Fibroblast of lung (primary cell): Measurements from ENCODE around the gene CEMIP. TPM values are rescaled to one million over a fixed set of nuclear protein-coding genes. Genes with fewer than 3 reads are reported as not detected.

ENCODE experiments used
- DNase-seq, 2 donors: peaks; one replicate each; pipeline versions ENCODE4 v3.0.0 to v3.0.0-alpha.2; 2010; ENCODE audit warnings: low read depth in 2 of 2
- H2AFZ ChIP-seq: 2 replicates; pipeline ENCODE4 v1.5.1; 2012; ENCODE audit warnings: low read length, control low read depth, inconsistent platforms
- H3K27ac ChIP-seq: 2 replicates; pipeline ENCODE4 v1.5.1; 2011; ENCODE audit warnings: low read length, control low read depth; ENCODE audit not compliant: insufficient read depth
- H3K27me3 ChIP-seq: 2 replicates; pipeline ENCODE4 v1.5.1; 2011; ENCODE audit warnings: mild to moderate bottlenecking, low read length; ENCODE audit not compliant: control insufficient read depth, insufficient read depth
- H3K36me3 ChIP-seq: 2 replicates; pipeline ENCODE4 v1.5.1; 2011; ENCODE audit warnings: low read length; ENCODE audit not compliant: control insufficient read depth, insufficient read depth
- H3K4me1 ChIP-seq: 2 replicates; pipeline ENCODE4 v1.5.1; 2011; ENCODE audit warnings: low read length; ENCODE audit not compliant: control insufficient read depth, insufficient read depth; ENCODE audit errors: extremely low read depth
- H3K4me2 ChIP-seq: 2 replicates; pipeline ENCODE4 v1.5.1; 2011; ENCODE audit warnings: low read length, control low read depth; ENCODE audit not compliant: insufficient read depth; ENCODE audit errors: extremely low read depth
- H3K4me3 ChIP-seq, 4 experiments: fragments of 200-600 bp in 1 of 4; sonication (generic) in 1 of 4; replicated peaks in 1 of 4; 2 replicates each; pipeline ENCODE4 v1.5.1; 2011 to 2016; ENCODE audit warnings: low read length in 4 of 4, low read depth in 3 of 4, mild to moderate bottlenecking in 3 of 4, control low read depth in 2 of 4, inconsistent platforms in 1 of 4, mixed read lengths in 1 of 4; ENCODE audit not compliant: insufficient read depth in 1 of 4; ENCODE audit errors: control extremely low read depth in 1 of 4
- H3K79me2 ChIP-seq: 2 replicates; pipeline ENCODE4 v1.5.1; 2012; ENCODE audit warnings: mild to moderate bottlenecking, low read length, inconsistent platforms; ENCODE audit not compliant: control insufficient read depth, insufficient read depth
- H3K9ac ChIP-seq: 2 replicates; pipeline ENCODE4 v1.5.1; 2011; ENCODE audit warnings: mild to moderate bottlenecking, low read length, control low read depth; ENCODE audit not compliant: insufficient read depth
- H3K9me3 ChIP-seq: 2 replicates; pipeline ENCODE4 v1.5.1; 2012; ENCODE audit warnings: low read depth, low read length; ENCODE audit not compliant: control insufficient read depth, insufficient read depth
- H4K20me1 ChIP-seq: 2 replicates; pipeline ENCODE4 v1.5.1; 2011; ENCODE audit warnings: low read length; ENCODE audit not compliant: control insufficient read depth, insufficient read depth; ENCODE audit errors: extremely low read depth
- EZH2 ChIP-seq: IDR thresholded peaks from 2 replicates; pipeline ENCODE4 v1.5.1; 2012; ENCODE audit warnings: low read length, control low read depth, mild to moderate bottlenecking; ENCODE audit errors: missing control alignments
- polyA plus RNA-seq, 2 donors: library from polyadenylated mRNA; depleted of rRNA in 1 of 2; stranded (reverse) in 1 of 2; unstranded in 1 of 2; fragments of >200 nt; gene quantifications; 2 replicates each; pipeline ENCODE4 v1.2.1, GENCODE V29; 2011 to 2012; ENCODE audit warnings: missing spikeins in 1 of 2
- total RNA-seq: library from RNA; depleted of rRNA; stranded (reverse); fragments of >200 nt; gene quantifications from 2 replicates; pipeline ENCODE4 v1.2.1, GENCODE V29; 2014
- TF ChIP-seq, protein P1 (sequence below), 2 donors: IDR thresholded peaks in 1 of 2; conservative IDR thresholded peaks in 1 of 2; 1 replicate in 1 of 2; 2 replicates in 1 of 2; pipeline ENCODE4 v1.5.1; 2011 to 2012; ENCODE audit warnings: low read length in 2 of 2, control low read depth in 1 of 2, inconsistent platforms in 1 of 2, low read depth in 1 of 2, mild to moderate bottlenecking in 1 of 2

CEMIP gene
- total and polyA plus RNA-seq, 2 donors (not counting 1 experiment from before 2014, with no cell fraction given), result 946 to 1,190 TPM

DNA sequence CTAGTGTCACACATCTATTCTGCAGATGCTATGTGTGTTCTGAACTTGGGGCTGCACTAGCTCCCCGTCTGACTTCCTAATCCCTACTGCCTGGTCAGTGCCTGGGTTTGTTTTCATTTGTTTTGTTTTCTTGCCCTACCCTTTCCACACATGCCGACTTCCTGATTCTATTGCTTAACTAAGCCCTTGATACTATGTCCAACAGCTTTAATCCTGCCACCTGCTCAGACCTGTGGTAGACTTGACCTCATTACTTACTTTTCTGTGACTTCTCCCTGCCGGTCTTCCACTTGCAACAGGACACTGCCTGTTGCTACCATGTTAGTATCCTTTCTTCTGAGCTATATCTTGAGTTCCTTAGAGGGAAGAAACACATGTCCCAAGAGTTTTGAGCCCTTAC is 39.3 kb upstream of the CEMIP start:
- DNase-seq, result no peak
- Histone ChIP-seq H3K4me3 (no peak overlapping the region), H3K9ac (no peak overlapping the region), H3K27me3 (no peaks in the 10 kb centered on the region), H3K4me2 (no peak overlapping the region), H3K4me1 (peaks cover 5% of the 10 kb centered on the region), H3K36me3 (peaks cover 3% of the 10 kb centered on the region), H3K9me3 (no peaks in the 10 kb centered on the region), H3K79me2 (peaks cover 26% of the 10 kb centered on the region), H4K20me1 (no peaks in the 10 kb centered on the region), H2AFZ (no peak overlapping the region), H3K27ac (no peak overlapping the region)
- no peak for TF ChIP-seq EZH2
- TF ChIP-seq, protein P1, sequence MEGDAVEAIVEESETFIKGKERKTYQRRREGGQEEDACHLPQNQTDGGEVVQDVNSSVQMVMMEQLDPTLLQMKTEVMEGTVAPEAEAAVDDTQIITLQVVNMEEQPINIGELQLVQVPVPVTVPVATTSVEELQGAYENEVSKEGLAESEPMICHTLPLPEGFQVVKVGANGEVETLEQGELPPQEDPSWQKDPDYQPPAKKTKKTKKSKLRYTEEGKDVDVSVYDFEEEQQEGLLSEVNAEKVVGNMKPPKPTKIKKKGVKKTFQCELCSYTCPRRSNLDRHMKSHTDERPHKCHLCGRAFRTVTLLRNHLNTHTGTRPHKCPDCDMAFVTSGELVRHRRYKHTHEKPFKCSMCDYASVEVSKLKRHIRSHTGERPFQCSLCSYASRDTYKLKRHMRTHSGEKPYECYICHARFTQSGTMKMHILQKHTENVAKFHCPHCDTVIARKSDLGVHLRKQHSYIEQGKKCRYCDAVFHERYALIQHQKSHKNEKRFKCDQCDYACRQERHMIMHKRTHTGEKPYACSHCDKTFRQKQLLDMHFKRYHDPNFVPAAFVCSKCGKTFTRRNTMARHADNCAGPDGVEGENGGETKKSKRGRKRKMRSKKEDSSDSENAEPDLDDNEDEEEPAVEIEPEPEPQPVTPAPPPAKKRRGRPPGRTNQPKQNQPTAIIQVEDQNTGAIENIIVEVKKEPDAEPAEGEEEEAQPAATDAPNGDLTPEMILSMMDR (conservative IDR thresholded peaks at IDR 0.05 in 1 of 2, IDR thresholded peaks at IDR 0.05 in 1 of 2; ENCODE audit: low read depth in 1 of 2, low read length in 2 of 2), result no peak

DNA sequence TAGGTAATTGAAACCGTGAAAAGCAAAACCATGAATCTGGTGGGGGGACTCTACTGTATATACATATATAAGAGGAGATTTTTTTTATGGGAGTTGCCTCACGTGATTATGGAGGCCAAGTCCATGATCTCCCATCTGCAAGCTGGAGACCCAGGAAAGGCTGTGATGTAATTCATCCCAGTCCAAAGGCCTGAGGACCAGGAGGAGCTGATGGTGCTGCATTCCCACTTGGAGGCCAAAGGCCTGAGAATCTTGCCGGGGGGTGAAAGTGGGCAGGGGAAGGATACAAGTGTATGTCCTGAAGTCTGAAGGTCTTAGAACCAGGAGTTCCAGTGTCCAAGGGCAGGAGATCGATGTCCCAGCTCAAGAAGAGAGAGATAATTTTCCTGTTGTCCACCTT is 37.1 kb upstream of the CEMIP start:
- no peak overlapping the region for H3K9ac ChIP-seq
- H3K4me1 ChIP-seq, result peaks cover 5% of the 10 kb centered on the region
- TF ChIP-seq, protein P1 (conservative IDR thresholded peaks at IDR 0.05 in 1 of 2, IDR thresholded peaks at IDR 0.05 in 1 of 2; ENCODE audit: low read depth in 1 of 2, low read length in 2 of 2), result no peak
- TF ChIP-seq EZH2, result no peak
- no peak overlapping the region for H3K4me3 ChIP-seq
- H2AFZ ChIP-seq, result no peak overlapping the region
- H3K9me3 ChIP-seq, result no peaks in the 10 kb centered on the region
- H3K36me3 ChIP-seq, result no peaks in the 10 kb centered on the region
- no peak for DNase-seq
- peaks cover 27% of the 10 kb centered on the region for H3K79me2 ChIP-seq
- no peaks in the 10 kb centered on the region for H4K20me1 ChIP-seq
- H3K27me3 ChIP-seq, result no peaks in the 10 kb centered on the region
- H3K4me2 ChIP-seq, result no peak overlapping the region
- no peak overlapping the region for H3K27ac ChIP-seq

DNA sequence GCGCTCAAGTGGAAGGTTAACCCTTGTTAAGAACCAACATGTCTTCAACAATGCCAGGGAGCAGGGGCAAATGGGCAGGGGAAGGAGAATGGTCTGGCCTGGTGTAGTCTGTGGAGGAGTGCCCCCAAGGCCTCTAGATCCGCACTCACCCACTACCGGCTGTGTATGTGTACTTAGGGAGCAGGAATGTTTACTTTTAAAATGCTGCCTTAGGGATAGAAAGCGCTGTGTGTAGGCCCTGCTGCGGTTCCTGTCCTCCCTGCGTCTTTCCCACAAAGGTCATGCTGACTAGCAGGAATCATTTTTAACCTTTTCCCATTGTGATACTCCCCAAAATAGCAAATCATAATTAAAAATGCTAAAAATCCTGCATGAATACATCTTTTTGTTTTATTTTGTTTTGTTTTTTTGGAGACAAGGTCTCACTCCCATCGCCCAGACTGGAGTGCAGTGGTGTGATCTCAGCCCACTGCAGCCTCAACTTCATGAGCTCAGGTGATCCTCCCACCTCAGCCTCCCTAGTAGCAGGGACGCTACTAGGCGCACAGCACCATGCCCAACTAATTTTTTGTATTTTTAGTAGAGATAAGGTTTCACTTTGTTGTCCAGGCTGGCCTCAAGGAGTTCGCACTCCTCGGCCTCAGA is 35.9 kb upstream of the CEMIP start:
- peak in 1 of 2 donors; percentile 14 for DNase-seq

More for the DNA sequence above, 35.9 kb upstream of the CEMIP start:
- Histone ChIP-seq H3K79me2 (peaks cover 29% of the 10 kb centered on the region), H3K4me3 (no peak overlapping the region), H3K9ac (no peak overlapping the region), H3K27ac (peak overlapping the region; percentile 19), H3K27me3 (no peaks in the 10 kb centered on the region), H3K4me2 (no peak overlapping the region), H3K36me3 (peaks cover 2% of the 10 kb centered on the region), H2AFZ (no peak overlapping the region), H3K9me3 (no peaks in the 10 kb centered on the region), H3K4me1 (peaks cover 5% of the 10 kb centered on the region), H4K20me1 (no peaks in the 10 kb centered on the region)
- TF ChIP-seq, protein P1 (conservative IDR thresholded peaks at IDR 0.05 in 1 of 2, IDR thresholded peaks at IDR 0.05 in 1 of 2; ENCODE audit: low read depth in 1 of 2, low read length in 2 of 2), result no peak
- no peak for TF ChIP-seq EZH2
